ENCODE data around the gene FAM53A. TPM values are rescaled to one million over a fixed set of nuclear protein-coding genes. Genes with fewer than 3 reads are reported as not detected.
"Not testable (repeated sequence)": the region's sequence is repeated elsewhere in the genome, so short reads cannot be mapped to it uniquely, and the experiment has no call there.

FAM53A gene
- total and polyA plus RNA-seq, 2 experiments from 2014 or later = 7.1 to 11.8 TPM

DNA sequence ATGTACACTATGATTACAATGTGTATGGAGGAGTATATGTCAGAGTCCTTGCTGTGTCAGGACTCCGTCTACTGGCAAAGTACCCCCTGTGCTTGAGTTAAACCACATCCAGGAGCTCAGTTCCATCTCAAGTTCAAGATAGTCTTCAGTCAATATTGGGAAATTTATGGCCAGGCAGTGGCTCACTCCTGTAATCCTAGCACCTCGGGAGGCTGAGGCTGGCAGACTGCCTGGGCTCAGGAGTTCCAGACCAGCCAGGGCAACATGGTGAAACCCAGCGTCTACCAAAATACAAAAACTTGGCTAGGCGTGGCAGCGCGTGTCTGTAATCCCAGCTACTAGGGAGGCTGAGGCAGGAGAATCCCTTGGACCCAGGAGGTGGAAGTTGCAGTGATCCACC lies 22.2 kb upstream of the FAM53A start:
- no peak for DNase-seq (ENCODE audit: low read depth in 1 of 2, low spot score in 1 of 2)
- Histone ChIP-seq H3K4me3 (no peak overlapping the region), H3K36me3 (peaks cover 17% of the 10 kb centered on the region), H3K9me3 (ENCODE audit: low read depth) (no peaks in the 10 kb centered on the region), H3K27me3 (no peaks in the 10 kb centered on the region), H3K4me1 (ENCODE audit: low read depth) (peaks cover 23% of the 10 kb centered on the region), H3K27ac (no peak overlapping the region)
- TF ChIP-seq, protein P1, sequence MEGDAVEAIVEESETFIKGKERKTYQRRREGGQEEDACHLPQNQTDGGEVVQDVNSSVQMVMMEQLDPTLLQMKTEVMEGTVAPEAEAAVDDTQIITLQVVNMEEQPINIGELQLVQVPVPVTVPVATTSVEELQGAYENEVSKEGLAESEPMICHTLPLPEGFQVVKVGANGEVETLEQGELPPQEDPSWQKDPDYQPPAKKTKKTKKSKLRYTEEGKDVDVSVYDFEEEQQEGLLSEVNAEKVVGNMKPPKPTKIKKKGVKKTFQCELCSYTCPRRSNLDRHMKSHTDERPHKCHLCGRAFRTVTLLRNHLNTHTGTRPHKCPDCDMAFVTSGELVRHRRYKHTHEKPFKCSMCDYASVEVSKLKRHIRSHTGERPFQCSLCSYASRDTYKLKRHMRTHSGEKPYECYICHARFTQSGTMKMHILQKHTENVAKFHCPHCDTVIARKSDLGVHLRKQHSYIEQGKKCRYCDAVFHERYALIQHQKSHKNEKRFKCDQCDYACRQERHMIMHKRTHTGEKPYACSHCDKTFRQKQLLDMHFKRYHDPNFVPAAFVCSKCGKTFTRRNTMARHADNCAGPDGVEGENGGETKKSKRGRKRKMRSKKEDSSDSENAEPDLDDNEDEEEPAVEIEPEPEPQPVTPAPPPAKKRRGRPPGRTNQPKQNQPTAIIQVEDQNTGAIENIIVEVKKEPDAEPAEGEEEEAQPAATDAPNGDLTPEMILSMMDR (IDR thresholded peaks at IDR 0.05; ENCODE audit: low read depth, low read length) = no peak

DNA sequence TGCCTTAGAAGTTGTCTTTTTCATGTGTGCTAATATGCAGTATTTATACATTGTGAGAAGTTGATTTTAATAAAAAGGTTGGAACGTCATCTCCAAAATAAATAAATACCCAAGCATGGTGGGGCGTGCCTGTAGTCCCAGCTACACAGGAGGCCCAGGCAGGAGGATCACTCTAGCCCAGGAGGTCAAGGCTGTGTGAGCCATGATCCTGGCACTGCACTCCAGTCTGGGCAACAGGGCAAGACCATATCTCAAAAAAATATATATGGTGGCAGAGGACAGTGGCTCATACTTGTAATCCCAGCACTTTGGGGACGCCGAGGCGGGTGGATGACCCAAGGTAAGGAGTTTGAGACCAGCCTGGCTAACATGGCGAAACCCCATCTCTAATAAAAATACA lies 21.6 kb upstream of the FAM53A start:
- H3K36me3 ChIP-seq = peaks cover 18% of the 10 kb centered on the region

GRCh38 chr4:1703867-1704266 lies 19.8 kb upstream of the FAM53A start:
- Histone ChIP-seq H3K36me3 (peaks cover 33% of the 10 kb centered on the region), H3K27ac (no peak overlapping the region), H3K27me3 (no peaks in the 10 kb centered on the region), H3K4me3 (no peak overlapping the region), H3K9me3 (ENCODE audit: low read depth) (no peaks in the 10 kb centered on the region), H3K4me1 (ENCODE audit: low read depth) (peaks cover 9% of the 10 kb centered on the region)
- TF ChIP-seq, protein P1 (IDR thresholded peaks at IDR 0.05; ENCODE audit: low read depth, low read length) = no peak
- no peak for DNase-seq (ENCODE audit: low read depth in 1 of 2, low spot score in 1 of 2)

More for the DNA sequence above, 21.6 kb upstream of the FAM53A start:
- Histone ChIP-seq H3K27ac (no peak overlapping the region), H3K4me1 (ENCODE audit: low read depth) (peaks cover 23% of the 10 kb centered on the region), H3K4me3 (no peak overlapping the region), H3K27me3 (no peaks in the 10 kb centered on the region), H3K9me3 (ENCODE audit: low read depth) (no peaks in the 10 kb centered on the region)
- no peak for DNase-seq (ENCODE audit: low read depth in 1 of 2, low spot score in 1 of 2)
- TF ChIP-seq, protein P1 (IDR thresholded peaks at IDR 0.05; ENCODE audit: low read depth, low read length) = no peak

DNA sequence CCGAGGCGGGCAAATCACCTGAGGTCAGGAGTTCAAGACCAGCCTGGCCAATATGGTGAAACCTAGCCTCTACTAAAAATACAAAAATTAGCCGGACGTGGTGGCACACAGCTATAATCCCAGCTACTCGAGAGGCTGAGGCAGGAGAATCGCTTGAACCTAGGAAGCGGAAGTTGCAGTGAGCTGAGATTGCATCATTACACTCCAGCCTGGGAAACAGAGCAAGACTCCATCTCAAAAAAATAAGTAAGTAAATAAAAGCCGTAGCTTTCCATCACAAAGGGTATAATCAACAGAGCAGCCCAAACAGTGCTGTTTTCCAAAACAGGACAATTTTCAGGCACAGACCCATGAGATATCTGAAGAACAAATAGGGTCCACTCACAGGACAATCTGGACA lies 17.6 kb upstream of the FAM53A start:
- not testable (repeated sequence) for DNase-seq (ENCODE audit: low read depth in 1 of 2, low spot score in 1 of 2)
- H3K36me3 ChIP-seq = peaks cover 46% of the 10 kb centered on the region

GRCh38 chr4:1695913-1696312 lies 11.8 kb upstream of the FAM53A start:
- Histone ChIP-seq H3K9me3 (ENCODE audit: low read depth) (no peaks in the 10 kb centered on the region), H3K4me1 (ENCODE audit: low read depth) (no peaks in the 10 kb centered on the region), H3K4me3 (no peak overlapping the region), H3K36me3 (peaks cover 61% of the 10 kb centered on the region), H3K27ac (no peak overlapping the region), H3K27me3 (no peaks in the 10 kb centered on the region)
- TF ChIP-seq, protein P1 (IDR thresholded peaks at IDR 0.05; ENCODE audit: low read depth, low read length) = no peak
- DNase-seq (ENCODE audit: low read depth in 1 of 2, low spot score in 1 of 2) = no peak

More for the DNA sequence above, 17.6 kb upstream of the FAM53A start:
- not testable (repeated sequence) for H3K27me3 ChIP-seq; H3K27ac ChIP-seq; H3K4me3 ChIP-seq; H3K9me3 ChIP-seq (ENCODE audit: low read depth); H3K4me1 ChIP-seq (ENCODE audit: low read depth)

DNA sequence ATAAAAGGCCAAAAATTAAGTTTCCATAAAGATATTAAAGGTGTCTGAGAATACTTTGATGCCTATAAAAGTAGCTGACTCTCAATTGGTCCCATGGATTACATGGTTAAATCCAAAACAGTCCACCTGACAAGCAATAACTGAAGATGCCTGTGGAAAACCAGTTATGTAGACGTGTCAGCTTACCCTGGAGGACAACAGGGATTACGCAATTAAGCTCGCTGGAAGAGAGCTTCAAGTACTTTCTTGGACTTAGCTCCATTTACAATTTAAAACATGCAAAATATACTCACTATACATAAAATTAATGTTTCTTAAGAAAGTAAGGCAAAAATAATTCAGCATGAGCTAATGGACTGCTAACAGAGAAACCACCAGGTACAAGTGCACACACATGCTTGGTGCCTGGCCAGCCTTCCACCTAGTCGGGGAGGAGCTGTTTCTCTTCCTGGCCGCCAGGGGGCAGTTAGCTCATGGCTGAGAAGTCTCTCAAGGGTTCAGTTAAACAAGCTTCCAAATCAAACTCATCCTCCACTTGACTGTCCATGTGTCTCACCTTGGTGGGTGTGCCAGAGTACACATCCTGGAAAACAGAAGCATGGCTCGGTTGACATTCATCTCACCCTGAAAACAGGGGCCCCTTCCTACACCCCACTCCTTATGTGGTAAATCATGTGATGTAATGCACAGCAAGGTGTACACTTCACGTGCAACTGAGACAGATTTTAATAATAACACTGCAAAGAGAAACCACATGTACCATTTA lies 9.2 kb upstream of the FAM53A start:
- H3K9me3 ChIP-seq (ENCODE audit: low read depth) = no peaks in the 10 kb centered on the region
- H3K27me3 ChIP-seq = no peaks in the 10 kb centered on the region
- TF ChIP-seq, protein P1 (IDR thresholded peaks at IDR 0.05; ENCODE audit: low read depth, low read length) = peak; percentile 95
- peak; percentile 84 to 86 for DNase-seq (ENCODE audit: low read depth in 1 of 2, low spot score in 1 of 2)
- no peak overlapping the region for H3K4me3 ChIP-seq
- no peaks in the 10 kb centered on the region for H3K4me1 ChIP-seq (ENCODE audit: low read depth)
- H3K36me3 ChIP-seq = peaks cover 40% of the 10 kb centered on the region
- H3K27ac ChIP-seq = no peak overlapping the region
